HepG2 (cell line): ENCODE data around the gene PRR35. TPM values are rescaled to one million over a fixed set of nuclear protein-coding genes. Genes with fewer than 3 reads are reported as not detected.

Experiments
- CEBPZ ChIP-seq: IDR thresholded peaks from 2 replicates; pipeline ENCODE4 v1.6.1; 2012; ENCODE audit warnings: low read length, improper control_type of control experiment
- DRAP1 ChIP-seq: IDR thresholded peaks from 2 replicates; pipeline ENCODE4 v1.6.1; 2016; ENCODE audit warnings: missing genetic modification reagents, missing compliant biosample characterization
- GATA4 ChIP-seq: sonication (generic); IDR thresholded peaks from 2 replicates; pipeline ENCODE4 v1.6.1; 2016; ENCODE audit warnings: antibody characterized with exemption, low read depth, borderline replicate concordance
- GLMP ChIP-seq: sonication (generic); formaldehyde crosslinking; IDR thresholded peaks from 2 replicates; pipeline ENCODE4 v1.9.0; 2021; ENCODE audit warnings: missing genetic modification reagents, mild to moderate bottlenecking, borderline replicate concordance
- HNRNPL ChIP-seq: fragments of 200-400 bp; formaldehyde crosslinking; IDR thresholded peaks from 2 replicates; pipeline ENCODE4 v1.6.1; 2017; ENCODE audit warnings: mild to moderate bottlenecking, low read depth, low read length
- HNRNPLL ChIP-seq: fragments of 200-400 bp; formaldehyde crosslinking; IDR thresholded peaks from 2 replicates; pipeline ENCODE4 v1.6.1; 2017; ENCODE audit warnings: mild to moderate bottlenecking, low read depth, low read length; ENCODE audit not compliant: poor library complexity, severe bottlenecking
- HOMEZ ChIP-seq: IDR thresholded peaks from 2 replicates; pipeline ENCODE4 v1.6.1; 2016; ENCODE audit warnings: low read depth
- HOXA3 ChIP-seq: sonication (generic); formaldehyde crosslinking; IDR thresholded peaks from 2 replicates; pipeline ENCODE4 v1.5.0; 2020; ENCODE audit warnings: missing genetic modification reagents
- MAX ChIP-seq: IDR thresholded peaks from 2 replicates; pipeline ENCODE4 v1.6.1; 2012; ENCODE audit warnings: inconsistent platforms
- MIER3 ChIP-seq: IDR thresholded peaks from 2 replicates; pipeline ENCODE4 v1.6.1; 2016; ENCODE audit warnings: missing compliant biosample characterization, borderline replicate concordance
- MLLT10 ChIP-seq: sonication (generic); formaldehyde crosslinking; IDR thresholded peaks from 2 replicates; pipeline ENCODE4 v1.4.0; 2020; ENCODE audit warnings: missing genetic modification reagents
- MLXIP ChIP-seq: sonication (generic); formaldehyde crosslinking; IDR thresholded peaks from 2 replicates; pipeline ENCODE4 v1.9.0; 2021; ENCODE audit warnings: missing genetic modification reagents, borderline replicate concordance
- NBN ChIP-seq: fragments of 450-650 bp; conservative IDR thresholded peaks from 2 replicates; pipeline ENCODE4 v1.6.1; 2017
- RELA ChIP-seq: sonication (generic); formaldehyde crosslinking; IDR thresholded peaks from 2 replicates; pipeline ENCODE4 v1.4.0; 2020; ENCODE audit warnings: missing genetic modification reagents
- THYN1 ChIP-seq: sonication (generic); formaldehyde crosslinking; IDR thresholded peaks from 2 replicates; pipeline ENCODE4 v1.8.1; 2023; ENCODE audit warnings: low read depth, mild to moderate bottlenecking, moderate library complexity, missing genetic modification reagents, borderline replicate concordance
- ZFX ChIP-seq: sonication (generic); formaldehyde crosslinking; IDR thresholded peaks from 2 replicates; pipeline ENCODE4 v1.4.0; 2020; ENCODE audit warnings: mild to moderate bottlenecking, low read depth, missing genetic modification reagents, moderate library complexity
- ZNF17 ChIP-seq: sonication (generic); formaldehyde crosslinking; IDR thresholded peaks from 2 replicates; pipeline ENCODE4 v1.5.0; 2020; ENCODE audit warnings: mild to moderate bottlenecking, missing genetic modification reagents
- ZNF382 ChIP-seq: sonication (generic); formaldehyde crosslinking; IDR thresholded peaks from 2 replicates; pipeline ENCODE4 v1.5.0; 2020; ENCODE audit warnings: missing genetic modification reagents, mild to moderate bottlenecking, borderline replicate concordance
- ZNF670 ChIP-seq: sonication (generic); formaldehyde crosslinking; IDR thresholded peaks from 2 replicates; pipeline ENCODE4 v1.8.0; 2022; ENCODE audit warnings: mild to moderate bottlenecking, missing genetic modification reagents, borderline replicate concordance
- ZNF703 ChIP-seq: sonication (generic); formaldehyde crosslinking; IDR thresholded peaks from 2 replicates; pipeline ENCODE4 v1.5.1; 2020; ENCODE audit warnings: missing genetic modification reagents, mild to moderate bottlenecking, moderate library complexity, borderline replicate concordance
- polyA plus RNA-seq, 8 experiments: library from polyadenylated mRNA; depleted of rRNA in 3 of 8; stranded (reverse) in 7 of 8; unstranded in 1 of 8; fragments of >200 nt; fragmentation: Illumina TruSeq in 4 of 8; extraction: Trizol in 4 of 8; gene quantifications; 2 replicates each; pipeline versions ENCODE4 v1.2.1 to v1.2.3, GENCODE V29; 2011 to 2016; ENCODE audit warnings: low read depth in 4 of 8, missing spikeins in 1 of 8, mixed read lengths in 1 of 8; ENCODE audit not compliant: insufficient read depth in 1 of 8
- total RNA-seq, 5 experiments: library from RNA; depleted of rRNA; stranded (reverse); fragments of >200 nt; fragmentation: Illumina TruSeq; extraction: Trizol; gene quantifications; 2 replicates each; pipeline ENCODE4 v1.2.3, GENCODE V29; 2016; ENCODE audit warnings: low read depth in 1 of 5

Gene PRR35
- total and polyA plus RNA-seq, 2 of the 13 experiments (the other 11 are each of a cell fraction or from before 2014, with no cell fraction given): 0.07 to 0.16 TPM

- TF ChIP-seq GLMP: no peak
- TF ChIP-seq HOXA3 (CRISPR knock-in tag): peak; percentile 37
- no peak for TF ChIP-seq CEBPZ
- TF ChIP-seq ZNF703 (CRISPR knock-in tag): no peak
- TF ChIP-seq RELA (CRISPR knock-in tag): no peak
- no peak for TF ChIP-seq ZNF17 (CRISPR knock-in tag)
- TF ChIP-seq MLLT10 (CRISPR knock-in tag): no peak
- TF ChIP-seq ZFX (CRISPR knock-in tag): peak; percentile 75
- no peak for TF ChIP-seq THYN1 (CRISPR knock-in tag)
- no peak for TF ChIP-seq ZNF670 (CRISPR knock-in tag)
- TF ChIP-seq MIER3 (CRISPR knock-in tag): no peak
- no peak for TF ChIP-seq ZNF382 (CRISPR knock-in tag)
- no peak for TF ChIP-seq GATA4
- TF ChIP-seq MAX: no peak
- TF ChIP-seq MLXIP: no peak
- TF ChIP-seq HNRNPL: no peak
- TF ChIP-seq DRAP1 (CRISPR knock-in tag): no peak
- no peak for TF ChIP-seq NBN
- TF ChIP-seq HOMEZ (CRISPR knock-in tag): no peak
- TF ChIP-seq HNRNPLL: peak; percentile 31
These were observed 9.5 kb downstream of the PRR35 start, which contains the start of gene PIGQ (continued) for GRCh38 chr16:569445-570254.
